NT2/D1 (cell line): Measurements from ENCODE around the gene TAGAP.
"Not testable (repeated sequence)": the region's sequence is repeated elsewhere in the genome, so short reads cannot be mapped to it uniquely, and the experiment has no call there.

Experiments used
- SUZ12 ChIP-seq: IDR thresholded peaks from 2 replicates; pipeline ENCODE4 v1.6.1; 2011; ENCODE audit not compliant: insufficient read length, insufficient read depth; ENCODE audit errors: extremely low read depth
- YY1 ChIP-seq: IDR thresholded peaks from 2 replicates; pipeline ENCODE4 v1.6.1; 2011; ENCODE audit not compliant: insufficient read length, insufficient read depth
- ZNF274 ChIP-seq: IDR thresholded peaks from 2 replicates; pipeline ENCODE4 v1.6.1; 2011; ENCODE audit warnings: mild to moderate bottlenecking, low read depth, low read length

DNA sequence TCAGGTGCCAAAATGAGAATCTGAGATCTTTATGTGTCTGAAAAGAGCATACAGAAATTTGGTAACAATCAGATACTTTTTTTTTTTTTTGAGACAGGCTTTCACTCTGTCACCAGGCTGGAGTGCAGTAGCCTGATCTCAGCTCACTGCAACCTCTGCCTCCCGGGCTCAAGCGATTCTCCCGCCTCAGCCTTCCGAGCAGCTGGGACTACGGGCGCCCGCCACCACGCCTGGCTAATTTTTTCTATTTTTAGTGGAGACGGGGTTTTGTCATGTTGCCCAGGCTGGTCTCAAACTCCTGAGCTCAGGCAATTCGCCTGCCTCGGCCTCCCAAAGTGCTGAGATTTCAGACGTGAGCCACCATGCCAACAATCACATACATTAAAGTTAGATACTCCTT is 6.5 kb downstream of the TAGAP start:
- TF ChIP-seq ZNF274, YY1, SUZ12: not testable (repeated sequence)
